Activated T-cell treated with anti-CD3 and anti-CD28 coated beads, Interleukin-2, amount 50 U/mL, for 4 hours (primary cell): Measurements from ENCODE around the gene SH3GL2. TPM values are rescaled to one million over a fixed set of nuclear protein-coding genes. Genes with fewer than 3 reads are reported as not detected.
"Not testable (repeated sequence)": the region's sequence is repeated elsewhere in the genome, so short reads cannot be mapped to it uniquely, and the experiment has no call there.

ENCODE experiments used
- ATAC-seq, 2 donors: fragments of 200-7000 bp; cut with Tn5 transposase; one replicate each; pipeline ENCODE4 v1.10.0; 2021
- DNase-seq: peaks from one replicate; pipeline ENCODE4 v3.0.0-alpha.2; 2020
- H3K27me3 Mint-ChIP-seq: one replicate; pipeline ENCODE4 v1.8.0; 2021; ENCODE audit warnings: low read depth, mixed read lengths
- H3K36me3 Mint-ChIP-seq: one replicate; pipeline ENCODE4 v1.8.0; 2022; ENCODE audit warnings: mixed read lengths; ENCODE audit not compliant: insufficient read depth
- H3K4me1 Mint-ChIP-seq: one replicate; pipeline ENCODE4 v1.8.0; 2021; ENCODE audit warnings: low read depth, mixed read lengths
- H3K4me3 Mint-ChIP-seq: one replicate; pipeline ENCODE4 v1.8.0; 2021; ENCODE audit warnings: mild to moderate bottlenecking, moderate library complexity, mixed read lengths
- H3K9me3 Mint-ChIP-seq: one replicate; pipeline ENCODE4 v1.8.0; 2021; ENCODE audit warnings: mixed read lengths
- total RNA-seq, 3 donors: library from RNA; stranded (reverse); gene quantifications; one replicate each; pipeline ENCODE4 v1.2.1, GENCODE V29; 2021

Gene SH3GL2
- total RNA-seq, 3 donors from 2014 or later: not detected

DNA sequence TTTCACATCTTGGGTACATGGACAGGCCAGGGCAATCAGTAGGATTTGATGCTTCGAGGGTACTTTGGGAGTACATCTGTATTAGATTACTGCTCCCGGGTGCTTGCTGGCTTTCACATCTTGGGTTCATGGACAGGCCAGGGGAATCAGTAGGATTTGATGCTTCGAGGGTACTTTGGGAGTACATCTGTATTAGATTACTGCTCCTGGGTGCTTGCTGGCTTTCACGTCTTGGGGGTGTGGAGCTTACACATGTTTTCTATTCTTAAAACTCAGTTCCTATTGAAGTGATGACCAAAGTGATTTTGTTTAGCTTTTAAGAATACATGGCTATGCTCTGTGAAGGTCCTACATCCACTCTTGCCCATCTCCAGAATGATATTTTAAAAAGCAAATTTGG, 186.3 kb downstream of the SH3GL2 start:
- not testable (repeated sequence) for H3K9me3 Mint-ChIP-seq, H3K36me3 Mint-ChIP-seq

GRCh38 chr9:17772223-17772622, 193.4 kb downstream of the SH3GL2 start:
- H3K36me3 Mint-ChIP-seq: no peaks in the 10 kb centered on the region
- no peak overlapping the region for H3K4me3 Mint-ChIP-seq
- ATAC-seq (no peak), DNase-seq (no peak)
- no peaks in the 10 kb centered on the region for H3K27me3 Mint-ChIP-seq
- H3K4me1 Mint-ChIP-seq: no peaks in the 10 kb centered on the region
- no peaks in the 10 kb centered on the region for H3K9me3 Mint-ChIP-seq

More for the DNA sequence above, 186.3 kb downstream of the SH3GL2 start:
- not testable (repeated sequence) for H3K27me3 Mint-ChIP-seq, DNase-seq, H3K4me3 Mint-ChIP-seq, H3K4me1 Mint-ChIP-seq, ATAC-seq

GRCh38 chr9:17775656-17776055, 196.8 kb downstream of the SH3GL2 start:
- H3K4me3 Mint-ChIP-seq: no peak overlapping the region
- no peak for DNase-seq
- no peaks in the 10 kb centered on the region for H3K36me3 Mint-ChIP-seq
- ATAC-seq: no peak
- no peaks in the 10 kb centered on the region for H3K27me3 Mint-ChIP-seq
- no peaks in the 10 kb centered on the region for H3K4me1 Mint-ChIP-seq
- H3K9me3 Mint-ChIP-seq: peaks cover 8% of the 10 kb centered on the region

DNA sequence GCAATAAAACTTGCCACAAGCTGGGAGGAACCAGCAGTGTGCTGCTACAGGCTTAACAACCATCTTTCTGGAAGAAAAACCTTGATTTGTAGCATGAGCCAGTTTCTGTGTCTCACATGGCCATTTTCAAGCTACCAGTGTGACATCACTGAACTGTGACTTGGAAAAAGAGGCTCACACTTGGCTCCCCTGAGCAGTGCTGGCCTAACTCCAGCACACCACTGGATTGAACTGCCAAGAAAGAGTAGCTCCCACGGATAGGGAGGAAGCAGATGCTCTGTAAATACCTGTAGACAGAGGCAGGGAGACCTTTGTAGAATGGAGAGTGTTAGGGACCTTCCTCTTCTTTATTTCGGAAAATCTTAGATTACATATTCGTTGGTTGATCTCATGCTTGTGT, 197.9 kb downstream of the SH3GL2 start:
- ATAC-seq: no peak
- Mint-ChIP-seq H3K4me3 (no peak overlapping the region), H3K27me3 (no peaks in the 10 kb centered on the region), H3K9me3 (peaks cover 8% of the 10 kb centered on the region), H3K4me1 (no peaks in the 10 kb centered on the region), H3K36me3 (no peaks in the 10 kb centered on the region)
- no peak for DNase-seq

DNA sequence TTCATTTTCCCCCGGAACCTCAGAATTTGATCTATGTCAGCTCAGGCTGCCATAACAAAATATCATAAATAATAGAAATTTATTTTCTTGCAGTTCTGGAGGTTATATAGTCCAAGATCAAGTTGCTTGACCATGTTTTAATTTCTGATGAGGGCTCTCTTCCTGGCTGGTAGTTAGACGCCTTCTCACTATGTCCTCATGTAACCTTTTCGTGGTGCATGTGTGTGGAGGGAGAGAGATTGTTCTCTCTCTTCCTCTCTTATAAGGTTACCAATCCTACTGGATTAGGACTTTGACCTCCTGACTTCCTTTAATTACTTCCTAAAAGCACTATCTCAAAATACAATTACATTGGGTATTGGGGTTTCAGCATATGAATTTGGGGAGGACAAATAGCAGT, 198.6 kb downstream of the SH3GL2 start:
- H3K27me3 Mint-ChIP-seq: no peaks in the 10 kb centered on the region
- H3K4me3 Mint-ChIP-seq: no peak overlapping the region

GRCh38 chr9:17782430-17783149, 203.7 kb downstream of the SH3GL2 start:
- Mint-ChIP-seq H3K4me3 (no peak overlapping the region), H3K27me3 (no peaks in the 10 kb centered on the region), H3K9me3 (peaks cover 8% of the 10 kb centered on the region), H3K4me1 (no peaks in the 10 kb centered on the region), H3K36me3 (no peaks in the 10 kb centered on the region)
- ATAC-seq: no peak
- no peak for DNase-seq

More for the DNA sequence above, 198.6 kb downstream of the SH3GL2 start:
- Mint-ChIP-seq H3K9me3 (peaks cover 8% of the 10 kb centered on the region), H3K36me3 (no peaks in the 10 kb centered on the region), H3K4me1 (no peaks in the 10 kb centered on the region)
- ATAC-seq (no peak), DNase-seq (no peak)

DNA sequence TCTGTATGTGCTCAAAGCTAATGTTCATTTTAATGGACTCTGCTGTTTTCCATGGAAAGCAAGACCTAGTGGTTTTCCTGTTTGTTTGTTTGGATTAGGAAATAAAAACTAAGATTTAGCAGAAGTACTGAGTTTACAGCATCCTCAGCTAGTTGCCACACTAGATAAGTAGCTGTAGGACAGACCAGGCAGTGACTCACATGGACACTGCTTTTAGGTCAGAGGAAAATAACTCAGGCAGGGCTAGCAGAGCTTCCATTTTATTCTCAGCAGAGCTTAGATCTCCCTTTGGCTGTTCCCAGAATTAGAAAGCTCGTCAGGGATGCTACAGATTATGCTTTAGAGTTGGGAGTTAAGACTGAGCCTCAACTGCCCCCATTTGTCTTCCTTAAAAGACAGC, 204.4 kb downstream of the SH3GL2 start:
- H3K4me3 Mint-ChIP-seq: no peak overlapping the region
- peaks cover 6% of the 10 kb centered on the region for H3K9me3 Mint-ChIP-seq
- H3K4me1 Mint-ChIP-seq: no peaks in the 10 kb centered on the region
- no peaks in the 10 kb centered on the region for H3K27me3 Mint-ChIP-seq
- ATAC-seq (no peak), DNase-seq (no peak)
- no peaks in the 10 kb centered on the region for H3K36me3 Mint-ChIP-seq

DNA sequence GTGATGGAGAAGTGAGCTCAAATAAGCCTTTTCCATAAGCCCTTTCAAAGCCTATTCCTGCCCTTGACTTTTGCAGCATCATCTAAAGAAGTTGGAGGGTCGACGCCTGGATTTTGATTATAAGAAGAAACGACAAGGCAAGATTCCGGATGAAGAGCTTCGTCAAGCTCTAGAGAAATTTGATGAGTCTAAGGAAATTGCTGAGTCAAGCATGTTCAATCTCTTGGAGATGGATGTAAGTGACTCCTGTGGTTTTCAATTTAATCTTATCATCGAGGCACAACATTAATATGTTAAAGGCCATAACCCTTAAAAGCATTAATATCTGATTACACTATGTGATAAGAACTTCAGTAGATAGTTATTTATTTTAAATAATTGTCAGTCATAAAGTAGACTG, 210.4 kb downstream of the SH3GL2 start:
- ATAC-seq: no peak

DNA sequence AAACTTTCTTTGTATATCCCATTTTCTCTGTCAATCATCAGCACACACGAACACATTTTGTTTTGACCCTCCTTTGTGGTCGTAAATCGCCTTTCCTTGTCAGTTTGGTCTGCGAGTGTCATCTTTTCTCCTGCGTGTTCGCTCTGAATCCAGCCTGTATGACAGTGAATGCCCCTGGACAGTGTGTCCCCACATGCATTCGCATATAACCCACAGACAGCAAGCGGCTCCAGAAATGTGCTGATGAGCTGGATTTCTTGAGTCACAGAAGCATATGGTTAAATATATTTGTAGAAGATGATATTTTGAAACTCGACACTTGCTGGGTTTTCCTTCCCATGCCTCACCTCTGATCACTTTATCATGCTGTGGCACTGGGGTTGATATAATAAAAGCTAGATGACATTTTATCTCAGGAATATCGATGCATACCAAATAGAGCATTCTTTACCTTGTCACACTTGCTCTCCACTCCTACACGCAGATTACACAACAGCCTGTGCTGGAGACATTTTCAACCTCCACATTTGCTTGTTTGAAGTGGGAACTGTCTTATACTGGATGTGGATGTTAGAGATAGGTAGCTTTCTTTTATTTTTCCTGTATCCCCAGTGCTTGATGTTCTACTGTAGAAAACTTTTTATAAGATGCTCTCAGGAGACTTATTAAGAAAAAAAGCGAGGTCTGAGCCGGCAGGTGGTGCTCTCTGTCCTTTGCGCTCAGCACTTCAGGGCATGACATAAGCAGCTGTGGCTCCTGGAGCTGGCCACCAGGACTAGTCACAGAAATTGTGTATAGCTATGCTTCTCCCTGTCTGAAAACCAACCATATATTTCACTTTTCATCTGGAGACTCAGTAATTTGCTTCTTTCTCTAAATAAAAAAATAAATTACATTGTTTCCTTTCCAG, 215.1 kb downstream of the SH3GL2 start:
- H3K27me3 Mint-ChIP-seq: no peaks in the 10 kb centered on the region
- no peaks in the 10 kb centered on the region for H3K4me1 Mint-ChIP-seq
- DNase-seq (no peak), ATAC-seq (no peak)
- no peaks in the 10 kb centered on the region for H3K9me3 Mint-ChIP-seq
- no peaks in the 10 kb centered on the region for H3K36me3 Mint-ChIP-seq
- no peak overlapping the region for H3K4me3 Mint-ChIP-seq

More for the DNA sequence above, 210.4 kb downstream of the SH3GL2 start:
- H3K4me1 Mint-ChIP-seq: no peaks in the 10 kb centered on the region
- H3K9me3 Mint-ChIP-seq: no peaks in the 10 kb centered on the region
- no peak overlapping the region for H3K4me3 Mint-ChIP-seq
- DNase-seq: no peak
- H3K27me3 Mint-ChIP-seq: no peaks in the 10 kb centered on the region
- no peaks in the 10 kb centered on the region for H3K36me3 Mint-ChIP-seq

- no peaks in the 10 kb centered on the region for H3K9me3 Mint-ChIP-seq
- DNase-seq: no peak
These were observed 216.9 kb downstream of the SH3GL2 start for GRCh38 chr9:17795744-17796143.

GRCh38 chr9:17799369-17799768, 220.5 kb downstream of the SH3GL2 start:
- no peaks in the 10 kb centered on the region for H3K27me3 Mint-ChIP-seq
- H3K9me3 Mint-ChIP-seq: no peaks in the 10 kb centered on the region
- H3K36me3 Mint-ChIP-seq: no peaks in the 10 kb centered on the region
- no peak for DNase-seq
- H3K4me3 Mint-ChIP-seq: no peak overlapping the region
- H3K4me1 Mint-ChIP-seq: no peaks in the 10 kb centered on the region
- ATAC-seq: no peak

More at GRCh38 chr9:17795744-17796143, 216.9 kb downstream of the SH3GL2 start:
- no peak for ATAC-seq
- Mint-ChIP-seq H3K27me3 (no peaks in the 10 kb centered on the region), H3K4me1 (no peaks in the 10 kb centered on the region), H3K4me3 (no peak overlapping the region), H3K36me3 (no peaks in the 10 kb centered on the region)

GRCh38 chr9:17800418-17800817, 221.6 kb downstream of the SH3GL2 start:
- no peaks in the 10 kb centered on the region for H3K27me3 Mint-ChIP-seq
- H3K4me1 Mint-ChIP-seq: no peaks in the 10 kb centered on the region
- H3K36me3 Mint-ChIP-seq: no peaks in the 10 kb centered on the region
- H3K9me3 Mint-ChIP-seq: no peaks in the 10 kb centered on the region
- no peak overlapping the region for H3K4me3 Mint-ChIP-seq
- no peak for DNase-seq
- no peak for ATAC-seq

GRCh38 chr9:17802249-17802857, 223.5 kb downstream of the SH3GL2 start:
- no peak overlapping the region for H3K4me3 Mint-ChIP-seq
- H3K27me3 Mint-ChIP-seq: no peaks in the 10 kb centered on the region
- H3K4me1 Mint-ChIP-seq: no peaks in the 10 kb centered on the region
- ATAC-seq (no peak), DNase-seq (no peak)
- no peaks in the 10 kb centered on the region for H3K9me3 Mint-ChIP-seq
- no peaks in the 10 kb centered on the region for H3K36me3 Mint-ChIP-seq

- H3K36me3 Mint-ChIP-seq: no peaks in the 10 kb centered on the region
- H3K27me3 Mint-ChIP-seq: no peaks in the 10 kb centered on the region
- H3K9me3 Mint-ChIP-seq: no peaks in the 10 kb centered on the region
These were observed 228.9 kb downstream of the SH3GL2 start for GRCh38 chr9:17807613-17808282.

More at GRCh38 chr9:17807613-17808282, 228.9 kb downstream of the SH3GL2 start:
- no peak for DNase-seq
- ATAC-seq: no peak
- Mint-ChIP-seq H3K4me1 (no peaks in the 10 kb centered on the region), H3K4me3 (no peak overlapping the region)
